Lower lobe of right lung (tissue), 2 donors: ENCODE data around the gene GLRA3. TPM values are rescaled to one million over a fixed set of nuclear protein-coding genes. Genes with fewer than 3 reads are reported as not detected.

ENCODE experiments used
- ATAC-seq, 2 donors: fragments of 200-7000 bp; cut with Tn5 transposase; one replicate each; pipeline ENCODE4 v1.9.1; 2020 to 2022; ENCODE audit warnings: mild to moderate bottlenecking in 2 of 2, moderate library complexity in 2 of 2
- DNase-seq: peaks from one replicate; pipeline ENCODE4 v3.0.0-alpha.2; 2020
- H3K27ac ChIP-seq: fragments of 200-600 bp; one replicate; pipeline ENCODE4 v1.8.0; 2022
- H3K27me3 ChIP-seq: fragments of 200-600 bp; one replicate; pipeline ENCODE4 v1.8.0; 2022; ENCODE audit warnings: low read depth
- H3K36me3 ChIP-seq: fragments of 200-600 bp; one replicate; pipeline ENCODE4 v1.8.0; 2022; ENCODE audit warnings: mild to moderate bottlenecking
- H3K4me1 ChIP-seq: fragments of 200-600 bp; one replicate; pipeline ENCODE4 v1.8.0; 2022
- H3K4me3 ChIP-seq: fragments of 200-600 bp; one replicate; pipeline ENCODE4 v1.8.0; 2022; ENCODE audit warnings: mild to moderate bottlenecking
- H3K9me3 ChIP-seq: fragments of 200-600 bp; one replicate; pipeline ENCODE4 v1.8.0; 2022
- CTCF ChIP-seq: fragments of 200-600 bp; IDR thresholded peaks from one replicate; pipeline ENCODE4 v1.8.0; 2022; ENCODE audit warnings: antibody characterized with exemption, mild to moderate bottlenecking
- intact Hi-C: fragments of 100-400 bp; cut with DNase I; formaldehyde crosslinking; loops from one replicate; pipeline ENCODE4 v1.11.0; 2022
- total RNA-seq: library from RNA; stranded (reverse); fragmentation: NEBNext Ultra II Directional; extraction: Animal tissue kit (Norgen Biotek cat#: 25700); gene quantifications from one replicate; pipeline ENCODE4 v1.2.1, GENCODE V29; 2021
- donor health status: DM: no; HTN: yes; CAD: no; lungs with severe emphysema.

Gene GLRA3
- total RNA-seq, 1 donor from 2014 or later = not detected

GRCh38 chr4:174761451-174761850 lies 67.6 kb downstream of the GLRA3 start:
- no peak for TF ChIP-seq CTCF
- H3K4me3 ChIP-seq = no peak overlapping the region

GRCh38 chr4:174757736-174758135 lies 71.3 kb downstream of the GLRA3 start:
- intact Hi-C loops = no loop called here
- Histone ChIP-seq H3K4me3 (no peak overlapping the region), H3K4me1 (no peaks in the 10 kb centered on the region), H3K27me3 (no peaks in the 10 kb centered on the region), H3K36me3 (no peaks in the 10 kb centered on the region), H3K27ac (no peak overlapping the region), H3K9me3 (no peaks in the 10 kb centered on the region)
- no peak for TF ChIP-seq CTCF
- ATAC-seq (no peak), DNase-seq (no peak)

More at GRCh38 chr4:174761451-174761850, 67.6 kb downstream of the GLRA3 start:
- intact Hi-C loops = no loop called here
- no peaks in the 10 kb centered on the region for H3K27me3 ChIP-seq
- ATAC-seq (no peak), DNase-seq (no peak)
- no peaks in the 10 kb centered on the region for H3K36me3 ChIP-seq
- H3K27ac ChIP-seq = no peak overlapping the region
- H3K9me3 ChIP-seq = no peaks in the 10 kb centered on the region
- H3K4me1 ChIP-seq = no peaks in the 10 kb centered on the region

GRCh38 chr4:174753021-174753420 lies 76.0 kb downstream of the GLRA3 start:
- no peak overlapping the region for H3K4me3 ChIP-seq
- no peak for ATAC-seq
- DNase-seq = no peak
- H3K9me3 ChIP-seq = no peaks in the 10 kb centered on the region
- intact Hi-C loops = no loop called here
- no peak overlapping the region for H3K27ac ChIP-seq
- TF ChIP-seq CTCF = no peak
- H3K36me3 ChIP-seq = no peaks in the 10 kb centered on the region
- no peaks in the 10 kb centered on the region for H3K4me1 ChIP-seq
- H3K27me3 ChIP-seq = no peaks in the 10 kb centered on the region

GRCh38 chr4:174752026-174752425 lies 77.0 kb downstream of the GLRA3 start:
- Histone ChIP-seq H3K9me3 (no peaks in the 10 kb centered on the region), H3K4me1 (no peaks in the 10 kb centered on the region), H3K36me3 (no peaks in the 10 kb centered on the region), H3K27me3 (no peaks in the 10 kb centered on the region), H3K4me3 (no peak overlapping the region), H3K27ac (no peak overlapping the region)
- DNase-seq (no peak), ATAC-seq (no peak)
- TF ChIP-seq CTCF = no peak
- intact Hi-C loops = no loop called here

- ATAC-seq = no peak
- intact Hi-C loops = no loop called here
- Histone ChIP-seq H3K9me3 (no peaks in the 10 kb centered on the region), H3K27ac (no peak overlapping the region), H3K36me3 (no peaks in the 10 kb centered on the region), H3K27me3 (no peaks in the 10 kb centered on the region), H3K4me3 (no peak overlapping the region), H3K4me1 (no peaks in the 10 kb centered on the region)
- no peak for TF ChIP-seq CTCF
- DNase-seq = no peak
Measured at GRCh38 chr4:174749091-174749490, 80.0 kb downstream of the GLRA3 start.

GRCh38 chr4:174746710-174747109 lies 82.3 kb downstream of the GLRA3 start:
- Histone ChIP-seq H3K9me3 (no peaks in the 10 kb centered on the region), H3K27ac (no peak overlapping the region), H3K4me3 (no peak overlapping the region), H3K36me3 (no peaks in the 10 kb centered on the region), H3K4me1 (no peaks in the 10 kb centered on the region), H3K27me3 (no peaks in the 10 kb centered on the region)
- ATAC-seq (no peak), DNase-seq (no peak)
- no peak for TF ChIP-seq CTCF
- intact Hi-C loops = no loop called here
